Upper lobe of left lung (tissue), 4 donors: ENCODE results near the gene MCOLN2.

ENCODE experiments used
- POLR2A ChIP-seq, 4 donors: fragments of 450-650 bp; IDR thresholded peaks; one replicate each; pipeline ENCODE4 v1.5.1; 2016 to 2017; ENCODE audit warnings: antibody characterized with exemption in 4 of 4, mild to moderate bottlenecking in 2 of 4
- POLR2AphosphoS5 ChIP-seq, 2 donors: sonication (generic); formaldehyde crosslinking; IDR thresholded peaks; one replicate each; pipeline ENCODE4 v1.5.1; 2017; ENCODE audit warnings: antibody characterized with exemption in 2 of 2
- TF ChIP-seq, protein P1 (sequence below), 6 experiments: fragments of 450-650 bp in 4 of 6; fragments of 200-600 bp in 2 of 6; sonication (generic) in 2 of 6; IDR thresholded peaks; one replicate each; pipeline ENCODE4 v1.5.1; 2016 to 2019; ENCODE audit warnings: antibody characterized with exemption in 6 of 6

DNA sequence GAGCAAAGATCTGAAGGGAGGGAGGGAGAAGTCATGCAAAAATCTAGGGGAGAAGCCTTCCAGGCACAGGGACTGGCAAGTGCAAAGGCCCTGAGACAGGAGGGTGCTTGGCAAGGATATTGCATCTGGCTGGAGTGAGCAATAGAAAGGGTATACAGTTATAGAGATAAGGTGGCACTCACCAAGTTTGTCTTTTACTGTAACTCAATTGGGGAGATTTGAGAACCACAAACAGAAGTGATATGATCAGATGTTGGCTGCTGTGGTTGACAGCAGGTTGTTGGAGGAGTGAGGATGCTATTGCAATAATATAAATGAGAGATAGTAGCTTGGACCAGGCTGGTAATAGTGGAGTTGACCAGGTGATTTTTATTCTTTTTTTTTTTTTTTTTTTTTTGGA, 25.8 kb upstream of the MCOLN2 start:
- TF ChIP-seq, protein P1, sequence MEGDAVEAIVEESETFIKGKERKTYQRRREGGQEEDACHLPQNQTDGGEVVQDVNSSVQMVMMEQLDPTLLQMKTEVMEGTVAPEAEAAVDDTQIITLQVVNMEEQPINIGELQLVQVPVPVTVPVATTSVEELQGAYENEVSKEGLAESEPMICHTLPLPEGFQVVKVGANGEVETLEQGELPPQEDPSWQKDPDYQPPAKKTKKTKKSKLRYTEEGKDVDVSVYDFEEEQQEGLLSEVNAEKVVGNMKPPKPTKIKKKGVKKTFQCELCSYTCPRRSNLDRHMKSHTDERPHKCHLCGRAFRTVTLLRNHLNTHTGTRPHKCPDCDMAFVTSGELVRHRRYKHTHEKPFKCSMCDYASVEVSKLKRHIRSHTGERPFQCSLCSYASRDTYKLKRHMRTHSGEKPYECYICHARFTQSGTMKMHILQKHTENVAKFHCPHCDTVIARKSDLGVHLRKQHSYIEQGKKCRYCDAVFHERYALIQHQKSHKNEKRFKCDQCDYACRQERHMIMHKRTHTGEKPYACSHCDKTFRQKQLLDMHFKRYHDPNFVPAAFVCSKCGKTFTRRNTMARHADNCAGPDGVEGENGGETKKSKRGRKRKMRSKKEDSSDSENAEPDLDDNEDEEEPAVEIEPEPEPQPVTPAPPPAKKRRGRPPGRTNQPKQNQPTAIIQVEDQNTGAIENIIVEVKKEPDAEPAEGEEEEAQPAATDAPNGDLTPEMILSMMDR (IDR thresholded peaks at IDR 0.05): no peak
- TF ChIP-seq POLR2AphosphoS5 (IDR thresholded peaks at IDR 0.05) (no peak), POLR2A (IDR thresholded peaks at IDR 0.05) (no peak)
